Mucosa of stomach (tissue), 1 donor: ENCODE measurements around the gene ARFGEF2.
"Not testable (repeated sequence)": the region's sequence is repeated elsewhere in the genome, so short reads cannot be mapped to it uniquely, and the experiment has no call there.

ENCODE experiments used
- H3K27me3 ChIP-seq: one replicate; pipeline ENCODE4 v1.7.0; 2013; ENCODE audit warnings: mild to moderate bottlenecking, low read length; ENCODE audit not compliant: control insufficient read depth, insufficient read depth
- H3K36me3 ChIP-seq: one replicate; pipeline ENCODE4 v1.7.0; 2013; ENCODE audit warnings: low read length; ENCODE audit not compliant: control insufficient read depth, insufficient read depth
- H3K4me1 ChIP-seq: one replicate; pipeline ENCODE4 v1.7.0; 2013; ENCODE audit warnings: mild to moderate bottlenecking, low read length; ENCODE audit not compliant: control insufficient read depth, insufficient read depth
- H3K4me3 ChIP-seq: one replicate; pipeline ENCODE4 v1.7.0; 2013; ENCODE audit warnings: low read length
- H3K9ac ChIP-seq: one replicate; pipeline ENCODE4 v1.7.0; 2013; ENCODE audit warnings: mild to moderate bottlenecking, low read length, moderate library complexity
- H3K9me3 ChIP-seq: one replicate; pipeline ENCODE4 v1.7.0; 2013; ENCODE audit warnings: mild to moderate bottlenecking, low read length, moderate library complexity; ENCODE audit not compliant: control insufficient read depth
- donor health status: Pancreatic carcinoma.

ARFGEF2 gene

GRCh38 chr20:48965189-48965910 lies 43.8 kb downstream of the ARFGEF2 start:
- H3K27me3 ChIP-seq = no peaks in the 10 kb centered on the region
- H3K4me1 ChIP-seq = no peaks in the 10 kb centered on the region
- no peak overlapping the region for H3K9ac ChIP-seq
- H3K9me3 ChIP-seq = no peaks in the 10 kb centered on the region
- H3K36me3 ChIP-seq = peaks cover 4% of the 10 kb centered on the region
- H3K4me3 ChIP-seq = no peak overlapping the region

- Histone ChIP-seq H3K4me3 (no peak overlapping the region), H3K27me3 (no peaks in the 10 kb centered on the region), H3K4me1 (no peaks in the 10 kb centered on the region), H3K36me3 (peaks cover 4% of the 10 kb centered on the region), H3K9me3 (no peaks in the 10 kb centered on the region), H3K9ac (no peak overlapping the region)
These were observed 49.3 kb downstream of the ARFGEF2 start for GRCh38 chr20:48970681-48971365.

- H3K9ac ChIP-seq = no peak overlapping the region
- no peaks in the 10 kb centered on the region for H3K4me1 ChIP-seq
- no peak overlapping the region for H3K4me3 ChIP-seq
- H3K9me3 ChIP-seq = no peaks in the 10 kb centered on the region
- H3K36me3 ChIP-seq = peaks cover 4% of the 10 kb centered on the region
- H3K27me3 ChIP-seq = no peaks in the 10 kb centered on the region
These were observed 50.4 kb downstream of the ARFGEF2 start for GRCh38 chr20:48971956-48972355.

- Histone ChIP-seq H3K4me3 (no peak overlapping the region), H3K27me3 (no peaks in the 10 kb centered on the region), H3K9me3 (no peaks in the 10 kb centered on the region), H3K36me3 (peaks cover 4% of the 10 kb centered on the region), H3K9ac (no peak overlapping the region), H3K4me1 (no peaks in the 10 kb centered on the region)
These were observed 51.3 kb downstream of the ARFGEF2 start for GRCh38 chr20:48972816-48973215.

GRCh38 chr20:48975955-48976354 lies 54.4 kb downstream of the ARFGEF2 start:
- H3K4me1 ChIP-seq = no peaks in the 10 kb centered on the region
- H3K4me3 ChIP-seq = no peak overlapping the region
- no peaks in the 10 kb centered on the region for H3K9me3 ChIP-seq
- H3K36me3 ChIP-seq = no peaks in the 10 kb centered on the region
- H3K9ac ChIP-seq = no peak overlapping the region
- H3K27me3 ChIP-seq = no peaks in the 10 kb centered on the region

- not testable (repeated sequence) for H3K9me3 ChIP-seq, H3K9ac ChIP-seq, H3K36me3 ChIP-seq, H3K4me3 ChIP-seq, H3K27me3 ChIP-seq
- H3K4me1 ChIP-seq = peaks cover 16% of the 10 kb centered on the region
These were observed 58.5 kb downstream of the ARFGEF2 start for GRCh38 chr20:48979980-48980379.

GRCh38 chr20:48983423-48984400 lies 62.2 kb downstream of the ARFGEF2 start:
- peaks cover 16% of the 10 kb centered on the region for H3K4me1 ChIP-seq
- H3K27me3 ChIP-seq = no peaks in the 10 kb centered on the region
- no peaks in the 10 kb centered on the region for H3K9me3 ChIP-seq
- H3K36me3 ChIP-seq = peaks cover 9% of the 10 kb centered on the region
- no peak overlapping the region for H3K9ac ChIP-seq
- no peak overlapping the region for H3K4me3 ChIP-seq

GRCh38 chr20:48984575-48985219 lies 63.2 kb downstream of the ARFGEF2 start:
- no peaks in the 10 kb centered on the region for H3K27me3 ChIP-seq
- no peak overlapping the region for H3K4me3 ChIP-seq
- H3K4me1 ChIP-seq = peaks cover 16% of the 10 kb centered on the region
- H3K36me3 ChIP-seq = peaks cover 9% of the 10 kb centered on the region
- no peaks in the 10 kb centered on the region for H3K9me3 ChIP-seq
- H3K9ac ChIP-seq = no peak overlapping the region

- Histone ChIP-seq H3K9ac (no peak overlapping the region), H3K4me3 (no peak overlapping the region), H3K4me1 (peaks cover 16% of the 10 kb centered on the region), H3K9me3 (no peaks in the 10 kb centered on the region), H3K27me3 (no peaks in the 10 kb centered on the region), H3K36me3 (peaks cover 9% of the 10 kb centered on the region)
These were observed 65.4 kb downstream of the ARFGEF2 start for GRCh38 chr20:48986899-48987298.

GRCh38 chr20:48990467-48990866 lies 69.0 kb downstream of the ARFGEF2 start:
- Histone ChIP-seq H3K9ac (no peak overlapping the region), H3K36me3 (no peaks in the 10 kb centered on the region), H3K27me3 (no peaks in the 10 kb centered on the region), H3K4me1 (no peaks in the 10 kb centered on the region), H3K9me3 (no peaks in the 10 kb centered on the region), H3K4me3 (no peak overlapping the region)

GRCh38 chr20:48995589-48995988 lies 74.1 kb downstream of the ARFGEF2 start:
- Histone ChIP-seq H3K9me3 (no peaks in the 10 kb centered on the region), H3K4me3 (no peak overlapping the region), H3K9ac (no peak overlapping the region), H3K36me3 (no peaks in the 10 kb centered on the region), H3K4me1 (no peaks in the 10 kb centered on the region), H3K27me3 (no peaks in the 10 kb centered on the region)
